Measurements from ENCODE around the gene PAPPA2. TPM values are rescaled to one million over a fixed set of nuclear protein-coding genes. Genes with fewer than 3 reads are reported as not detected.

Gene PAPPA2
- total and polyA plus RNA-seq, 2 donors from 2014 or later: 4.9 to 93.5 TPM

DNA sequence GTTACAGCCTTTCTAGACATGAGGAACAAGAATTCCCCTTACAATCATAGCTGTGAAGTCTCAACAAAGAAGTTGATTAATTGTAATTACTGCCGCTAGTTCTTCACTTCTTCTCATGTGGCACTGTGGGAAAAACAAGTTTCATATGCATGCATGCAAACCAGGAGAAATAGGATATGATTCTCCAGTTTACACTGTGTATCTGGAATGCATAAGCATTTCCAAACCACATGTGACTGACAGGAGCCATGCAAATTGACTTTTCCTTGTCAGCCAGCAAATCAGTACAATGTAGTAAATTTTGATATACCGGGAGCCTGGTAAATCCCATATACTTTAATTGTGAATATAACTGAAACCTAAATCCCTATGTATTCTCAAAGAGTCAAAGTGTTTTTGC is 279.3 kb downstream of the PAPPA2 start:
- H3K27ac ChIP-seq (ENCODE audit: low read depth in 2 of 2, low read length in 2 of 2): no peak overlapping the region
- intact Hi-C loops (cut with DNase I): no loop called here
- no peaks in the 10 kb centered on the region for H3K4me1 ChIP-seq (ENCODE audit: control insufficient read depth in 2 of 3, insufficient read depth in 2 of 3, low read depth in 1 of 3, low read length in 3 of 3)
- DNase-seq: no peak
- no peak overlapping the region for H3K4me3 ChIP-seq (ENCODE audit: low read length in 3 of 3)
- H3K9me3 ChIP-seq (ENCODE audit: control insufficient read depth in 2 of 3, insufficient read depth in 1 of 3, low read length in 3 of 3): no peaks in the 10 kb centered on the region
- H3K9ac ChIP-seq (ENCODE audit: low read length in 3 of 3): no peak overlapping the region
- TF ChIP-seq, protein P1, sequence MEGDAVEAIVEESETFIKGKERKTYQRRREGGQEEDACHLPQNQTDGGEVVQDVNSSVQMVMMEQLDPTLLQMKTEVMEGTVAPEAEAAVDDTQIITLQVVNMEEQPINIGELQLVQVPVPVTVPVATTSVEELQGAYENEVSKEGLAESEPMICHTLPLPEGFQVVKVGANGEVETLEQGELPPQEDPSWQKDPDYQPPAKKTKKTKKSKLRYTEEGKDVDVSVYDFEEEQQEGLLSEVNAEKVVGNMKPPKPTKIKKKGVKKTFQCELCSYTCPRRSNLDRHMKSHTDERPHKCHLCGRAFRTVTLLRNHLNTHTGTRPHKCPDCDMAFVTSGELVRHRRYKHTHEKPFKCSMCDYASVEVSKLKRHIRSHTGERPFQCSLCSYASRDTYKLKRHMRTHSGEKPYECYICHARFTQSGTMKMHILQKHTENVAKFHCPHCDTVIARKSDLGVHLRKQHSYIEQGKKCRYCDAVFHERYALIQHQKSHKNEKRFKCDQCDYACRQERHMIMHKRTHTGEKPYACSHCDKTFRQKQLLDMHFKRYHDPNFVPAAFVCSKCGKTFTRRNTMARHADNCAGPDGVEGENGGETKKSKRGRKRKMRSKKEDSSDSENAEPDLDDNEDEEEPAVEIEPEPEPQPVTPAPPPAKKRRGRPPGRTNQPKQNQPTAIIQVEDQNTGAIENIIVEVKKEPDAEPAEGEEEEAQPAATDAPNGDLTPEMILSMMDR (IDR thresholded peaks at IDR 0.05; ENCODE audit: borderline replicate concordance, extremely low read depth, insufficient read depth): no peak
- H3K36me3 ChIP-seq (ENCODE audit: control insufficient read depth in 2 of 3, insufficient read depth in 3 of 3, low read length in 3 of 3): no peaks in the 10 kb centered on the region
- no peaks in the 10 kb centered on the region for H3K27me3 ChIP-seq (ENCODE audit: control insufficient read depth, insufficient read depth, low read length)
- no peak for FAIRE-seq

DNA sequence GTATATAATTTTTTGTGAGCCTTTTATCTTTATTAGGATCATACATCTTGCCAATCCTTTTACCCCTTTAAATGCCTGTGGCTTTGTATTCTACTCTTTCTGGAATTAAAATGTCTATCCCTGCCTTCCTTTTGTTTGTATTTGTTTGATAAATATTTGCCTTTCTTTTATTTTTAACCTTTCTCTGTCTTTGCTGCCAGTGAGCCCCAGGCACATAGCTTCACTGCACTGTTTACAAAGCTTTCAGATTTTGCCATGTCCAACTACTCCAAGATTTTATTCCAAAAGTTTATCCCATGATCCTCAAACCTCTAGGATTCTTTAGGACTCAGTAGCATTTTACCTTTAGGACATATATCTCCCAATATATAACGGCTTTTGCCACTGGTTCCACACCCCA is 281.2 kb downstream of the PAPPA2 start:
- Histone ChIP-seq H3K27me3 (ENCODE audit: control insufficient read depth, insufficient read depth, low read length) (no peaks in the 10 kb centered on the region), H3K36me3 (ENCODE audit: control insufficient read depth in 2 of 3, insufficient read depth in 3 of 3, low read length in 3 of 3) (no peaks in the 10 kb centered on the region), H3K9me3 (ENCODE audit: control insufficient read depth in 2 of 3, insufficient read depth in 1 of 3, low read length in 3 of 3) (no peaks in the 10 kb centered on the region), H3K9ac (ENCODE audit: low read length in 3 of 3) (no peak overlapping the region), H3K4me3 (ENCODE audit: low read length in 3 of 3) (no peak overlapping the region), H3K27ac (ENCODE audit: low read depth in 2 of 2, low read length in 2 of 2) (no peak overlapping the region), H3K4me1 (ENCODE audit: control insufficient read depth in 2 of 3, insufficient read depth in 2 of 3, low read depth in 1 of 3, low read length in 3 of 3) (no peaks in the 10 kb centered on the region)
- TF ChIP-seq, protein P1 (IDR thresholded peaks at IDR 0.05; ENCODE audit: borderline replicate concordance, extremely low read depth, insufficient read depth): no peak
- FAIRE-seq (no peak), DNase-seq (no peak)
- intact Hi-C loops (cut with DNase I): no loop called here

DNA sequence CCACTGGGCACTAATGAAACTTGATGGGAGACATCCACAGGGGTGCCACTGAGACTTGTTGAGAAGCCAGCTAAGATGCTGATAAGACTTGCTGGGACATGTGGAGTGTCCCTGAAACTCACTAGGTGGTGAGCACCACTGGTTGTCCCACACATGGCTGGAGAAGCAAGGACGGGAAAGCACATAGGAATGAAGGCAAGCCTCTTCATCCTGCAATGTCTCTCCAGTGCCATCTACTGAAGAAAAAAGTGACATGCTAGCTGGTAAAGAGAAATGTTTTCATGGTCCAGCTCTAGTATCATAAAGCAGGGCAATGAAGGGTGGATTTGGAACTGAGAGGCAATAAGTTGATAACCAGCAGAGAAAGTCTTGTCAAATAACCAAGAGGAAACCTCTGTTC is 283.0 kb downstream of the PAPPA2 start:
- H3K9me3 ChIP-seq (ENCODE audit: control insufficient read depth in 2 of 3, insufficient read depth in 1 of 3, low read length in 3 of 3): no peaks in the 10 kb centered on the region
- FAIRE-seq: no peak
- H3K4me1 ChIP-seq (ENCODE audit: control insufficient read depth in 2 of 3, insufficient read depth in 2 of 3, low read depth in 1 of 3, low read length in 3 of 3): no peaks in the 10 kb centered on the region
- no peak for DNase-seq
- no peak overlapping the region for H3K9ac ChIP-seq (ENCODE audit: low read length in 3 of 3)
- no peaks in the 10 kb centered on the region for H3K27me3 ChIP-seq (ENCODE audit: control insufficient read depth, insufficient read depth, low read length)
- no peaks in the 10 kb centered on the region for H3K36me3 ChIP-seq (ENCODE audit: control insufficient read depth in 2 of 3, insufficient read depth in 3 of 3, low read length in 3 of 3)
- no peak overlapping the region for H3K27ac ChIP-seq (ENCODE audit: low read depth in 2 of 2, low read length in 2 of 2)
- no peak overlapping the region for H3K4me3 ChIP-seq (ENCODE audit: low read length in 3 of 3)
- intact Hi-C loops (cut with DNase I): no loop called here
- TF ChIP-seq, protein P1 (IDR thresholded peaks at IDR 0.05; ENCODE audit: borderline replicate concordance, extremely low read depth, insufficient read depth): no peak

DNA sequence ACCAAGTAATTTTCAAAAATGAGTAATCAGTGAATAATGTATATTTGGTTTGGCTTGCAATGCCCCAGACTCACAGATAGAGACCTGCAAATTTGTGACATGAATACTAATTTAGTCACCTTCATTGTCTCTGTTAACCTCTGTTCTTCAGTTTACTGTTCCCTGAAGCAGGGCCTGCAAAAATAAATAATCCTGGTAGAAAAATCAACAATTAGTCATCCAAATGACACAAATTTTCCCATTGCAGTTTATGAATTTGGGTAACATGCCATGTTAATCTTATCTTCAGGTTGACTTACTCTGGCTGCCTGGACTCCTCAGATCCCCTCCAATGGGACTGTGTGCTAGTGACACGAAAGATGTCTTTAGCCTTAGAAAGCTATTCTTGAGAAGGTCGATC is 289.5 kb downstream of the PAPPA2 start:
- Histone ChIP-seq H3K4me3 (ENCODE audit: low read length in 3 of 3) (no peak overlapping the region), H3K36me3 (ENCODE audit: control insufficient read depth in 2 of 3, insufficient read depth in 3 of 3, low read length in 3 of 3) (no peaks in the 10 kb centered on the region), H3K9me3 (ENCODE audit: control insufficient read depth in 2 of 3, insufficient read depth in 1 of 3, low read length in 3 of 3) (no peaks in the 10 kb centered on the region), H3K9ac (ENCODE audit: low read length in 3 of 3) (no peak overlapping the region), H3K4me1 (ENCODE audit: control insufficient read depth in 2 of 3, insufficient read depth in 2 of 3, low read depth in 1 of 3, low read length in 3 of 3) (no peaks in the 10 kb centered on the region), H3K27ac (ENCODE audit: low read depth in 2 of 2, low read length in 2 of 2) (no peak overlapping the region), H3K27me3 (ENCODE audit: control insufficient read depth, insufficient read depth, low read length) (no peaks in the 10 kb centered on the region)
- FAIRE-seq: no peak
- intact Hi-C loops (cut with DNase I): no loop called here
- TF ChIP-seq, protein P1 (IDR thresholded peaks at IDR 0.05; ENCODE audit: borderline replicate concordance, extremely low read depth, insufficient read depth): no peak
- no peak for DNase-seq

All from kidney (tissue), 14 donors.